ENCODE measurements around the gene MYRIP. TPM values are rescaled to one million over a fixed set of nuclear protein-coding genes. Genes with fewer than 3 reads are reported as not detected.
"Not testable (repeated sequence)": the region's sequence is repeated elsewhere in the genome, so short reads cannot be mapped to it uniquely, and the experiment has no call there.

MYRIP gene
- total and polyA plus RNA-seq, 10 of the 15 experiments (the other 5 are each of a cell fraction or from before 2014, with no cell fraction given) = 0.03 to 0.08 (median 0.04) TPM; not detected in 6

DNA sequence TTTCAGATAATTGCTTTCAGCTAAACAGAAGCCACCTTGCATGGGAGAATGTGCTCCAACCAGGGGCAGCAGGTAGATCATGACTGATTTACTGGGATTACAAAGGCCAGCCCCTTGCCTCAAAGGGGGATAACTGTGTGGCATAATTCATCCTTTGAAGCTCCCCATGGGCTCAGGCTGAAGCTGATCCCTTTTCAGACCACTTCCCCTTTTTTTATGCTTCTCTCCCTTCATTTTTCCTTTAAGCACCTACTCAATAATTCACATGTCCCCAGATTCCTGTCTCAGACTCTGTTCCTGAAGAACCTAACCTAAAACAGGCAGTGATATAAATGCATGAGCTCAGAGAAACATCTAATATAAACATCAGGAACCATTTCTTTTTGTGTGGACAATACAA, 8.2 kb upstream of the MYRIP start:
- Histone ChIP-seq H3K4me3 (no peak overlapping the region), H3K27me3 (replicated peaks in 1 of 2; ENCODE audit: control insufficient read depth in 2 of 2, insufficient read depth in 2 of 2, low read length in 1 of 2) (peaks cover 0 to 3% of the 10 kb centered on the region in 2 experiments; a peak in 2 of 4 replicates), H3K27ac (ENCODE audit: control insufficient read depth, insufficient read depth) (no peak overlapping the region), H4K20me1 (ENCODE audit: control insufficient read depth, insufficient read depth) (0 out of 2 replicates have a peak, but pooled peaks cover 2% of the 10 kb centered on the region), H3K9ac (ENCODE audit: control insufficient read depth, insufficient read depth, low read length) (no peak overlapping the region), H3K4me2 (ENCODE audit: control insufficient read depth, insufficient read depth) (no peak overlapping the region), H3K36me3 (ENCODE audit: control insufficient read depth in 2 of 2, insufficient read depth in 2 of 2, low read length in 1 of 2) (no peaks in the 10 kb centered on the region), H3K4me1 (ENCODE audit: control insufficient read depth, insufficient read depth, low read length) (no peaks in the 10 kb centered on the region), H2AFZ (ENCODE audit: control insufficient read depth, low read depth, low read length) (no peak overlapping the region), H3K9me3 (replicated peaks; ENCODE audit: control insufficient read depth, insufficient read depth, low read length) (no peaks in the 10 kb centered on the region; the same call in 2 of the 3 replicates), H3K79me2 (ENCODE audit: control insufficient read depth, insufficient read depth, low read length) (no peaks in the 10 kb centered on the region)
- no peak for ATAC-seq
- ChIA-PET CTCF (no interaction called here), RAD21 (ENCODE audit: unreplicated experiment) (no interaction called here), SMC1A (ENCODE audit: uncharacterized antibody, unreplicated experiment) (no interaction called here), POLR2A (no interaction called here)
- no TSS peak for BruUV-seq (replicated peaks)
- TF ChIP-seq, protein P1, sequence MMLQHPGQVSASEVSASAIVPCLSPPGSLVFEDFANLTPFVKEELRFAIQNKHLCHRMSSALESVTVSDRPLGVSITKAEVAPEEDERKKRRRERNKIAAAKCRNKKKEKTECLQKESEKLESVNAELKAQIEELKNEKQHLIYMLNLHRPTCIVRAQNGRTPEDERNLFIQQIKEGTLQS (IDR thresholded peaks at IDR 0.05; ENCODE audit: borderline replicate concordance, extremely low read depth, low read depth, low read length) = no peak
- TF ChIP-seq HDAC2 (IDR thresholded peaks at IDR 0.05) (no peak), SPI1 (IDR thresholded peaks at IDR 0.05; ENCODE audit: borderline replicate concordance, insufficient read depth, low read depth, low read length) (peak; percentile 15; the same call in 1 of the 2 replicates), NBN (IDR thresholded peaks at IDR 0.05) (no peak), EED (IDR thresholded peaks at IDR 0.05; ENCODE audit: low read depth) (no peak)
- in situ Hi-C loops (cut with MboI) = no loop called here
- intact Hi-C loops (cut with micrococcal nuclease; ENCODE audit: unreplicated experiment) = no loop called here
- FAIRE-seq = no peak
- DNase-seq (ENCODE audit: low read depth, low spot score) = no peak

DNA sequence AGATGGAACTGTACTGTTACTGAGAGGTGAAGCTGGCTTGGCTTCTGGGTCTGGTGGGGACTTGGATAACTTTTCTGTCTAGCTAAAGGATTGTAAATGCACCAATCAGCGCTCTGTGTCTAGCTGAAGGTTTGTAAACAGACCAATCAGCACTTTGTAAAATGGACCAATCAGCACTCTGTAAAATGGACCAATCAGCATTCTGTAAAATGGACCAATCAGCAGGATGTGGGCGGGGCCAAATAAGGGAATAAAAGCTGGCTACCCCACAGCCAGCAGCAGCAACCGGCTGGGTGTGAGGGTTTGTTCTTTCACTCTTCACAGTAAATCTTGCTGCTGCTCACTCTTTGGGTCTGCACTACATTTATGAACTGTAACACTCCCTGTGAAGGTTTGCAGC, 6.9 kb upstream of the MYRIP start:
- SMC1A ChIA-PET (ENCODE audit: uncharacterized antibody, unreplicated experiment); H3K27ac ChIP-seq (ENCODE audit: control insufficient read depth, insufficient read depth); H3K4me3 ChIP-seq; H3K4me2 ChIP-seq (ENCODE audit: control insufficient read depth, insufficient read depth); DNase-seq (ENCODE audit: low read depth, low spot score); RAD21 ChIA-PET (ENCODE audit: unreplicated experiment); H2AFZ ChIP-seq (ENCODE audit: control insufficient read depth, low read depth, low read length); H3K9ac ChIP-seq (ENCODE audit: control insufficient read depth, insufficient read depth, low read length); H4K20me1 ChIP-seq (ENCODE audit: control insufficient read depth, insufficient read depth); H3K36me3 ChIP-seq (ENCODE audit: control insufficient read depth in 2 of 2, insufficient read depth in 2 of 2, low read length in 1 of 2); H3K4me1 ChIP-seq (ENCODE audit: control insufficient read depth, insufficient read depth, low read length); H3K79me2 ChIP-seq (ENCODE audit: control insufficient read depth, insufficient read depth, low read length); in situ Hi-C loops (cut with MboI); BruUV-seq (replicated peaks); H3K9me3 ChIP-seq (replicated peaks; ENCODE audit: control insufficient read depth, insufficient read depth, low read length); FAIRE-seq; ATAC-seq; H3K27me3 ChIP-seq (replicated peaks in 1 of 2; ENCODE audit: control insufficient read depth in 2 of 2, insufficient read depth in 2 of 2, low read length in 1 of 2); intact Hi-C loops (cut with micrococcal nuclease; ENCODE audit: unreplicated experiment); POLR2A ChIA-PET: not testable (repeated sequence)
- CTCF ChIA-PET = interaction anchor here (0.9 kb wide), 1 partner anchor 10 kb away, joined by 3 read pairs; no protein-coding TSS in a partner anchor
- peak; percentile 68; the same call in 1 of the 2 replicates for TF ChIP-seq NFYB (IDR thresholded peaks at IDR 0.05; ENCODE audit: insufficient read depth, low read depth, low read length)
- 50% methylated on average over 3 of the region's 3 CpGs for WGBS (ENCODE audit: insufficient coverage, insufficient replicate concordance, low lambda C conversion rate, missing lambda C conversion rate)

All from GM12878 (cell line).